AG20443 (cell line): ENCODE results near the gene RHOG.
"Not testable (repeated sequence)": the region's sequence is repeated elsewhere in the genome, so short reads cannot be mapped to it uniquely, and the experiment has no call there.

Source experiments
- DNase-seq: peaks from one replicate; pipeline ENCODE4 v3.0.0; 2012; ENCODE audit warnings: low spot score, mixed read lengths

RHOG gene

GRCh38 chr11:3834349-3834663 lies 6.5 kb downstream of the RHOG start:
- no peak for DNase-seq

GRCh38 chr11:3833449-3833848 lies 7.3 kb downstream of the RHOG start:
- no peak for DNase-seq

DNA sequence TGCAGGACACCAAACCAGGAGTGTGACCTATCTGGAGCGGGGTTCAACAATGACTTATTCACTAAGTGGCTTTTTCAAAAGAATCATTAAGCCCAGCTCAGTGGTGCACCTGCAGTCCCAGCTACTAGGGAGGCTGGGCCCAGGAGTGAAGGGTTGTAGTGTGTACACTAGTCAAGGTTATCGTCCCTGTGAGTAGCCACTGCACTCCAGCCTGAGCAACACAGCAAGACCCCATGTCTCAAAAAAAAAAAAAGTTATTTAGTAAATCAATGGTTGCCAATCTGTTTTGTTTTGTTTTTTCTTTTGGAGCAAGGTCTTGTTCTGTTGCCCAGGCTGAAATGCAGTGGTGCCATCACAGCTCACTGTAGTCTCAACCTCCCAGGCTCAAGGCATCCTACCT lies 7.9 kb downstream of the RHOG start:
- no peak for DNase-seq

DNA sequence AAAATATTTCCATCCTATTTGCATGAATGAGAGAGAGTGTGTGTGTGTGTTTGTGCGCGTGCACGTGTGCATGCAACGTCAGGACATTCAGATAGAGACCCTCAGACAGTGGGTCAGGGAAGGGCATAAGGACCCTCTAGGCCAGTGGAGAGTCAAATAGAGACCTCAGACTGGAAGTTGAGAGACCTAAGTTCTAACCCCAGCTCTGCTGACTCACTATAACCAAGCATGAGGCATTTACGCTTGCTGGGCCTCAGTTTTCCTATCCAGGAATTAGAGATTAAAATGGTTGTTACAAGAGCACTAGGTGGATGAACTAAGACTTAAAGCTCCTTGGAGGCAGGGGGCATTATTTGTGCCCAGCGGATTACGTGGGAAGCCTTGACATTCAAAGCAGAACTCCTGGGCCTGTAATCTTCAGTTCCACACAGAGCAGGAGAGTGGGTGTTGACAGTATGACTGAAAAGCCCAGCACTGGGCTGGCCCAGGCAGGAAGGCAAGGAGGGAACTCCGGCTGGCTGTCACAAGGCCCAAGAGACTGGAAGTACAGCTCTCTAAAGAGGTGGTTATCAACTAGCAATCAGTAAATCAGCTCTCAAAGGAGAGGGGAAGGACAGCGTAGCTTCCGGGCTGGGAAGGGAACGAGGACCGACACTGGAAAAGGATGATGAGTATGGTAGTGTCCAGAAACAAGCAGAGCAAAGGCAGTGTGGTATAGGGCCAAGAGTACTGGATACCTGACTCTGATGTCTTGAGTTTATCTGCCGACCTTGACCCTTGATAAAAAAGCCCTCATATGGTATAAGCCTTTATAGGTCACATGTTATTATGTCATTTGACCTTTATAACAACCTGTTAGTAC lies 9.2 kb downstream of the RHOG start:
- DNase-seq = no peak

DNA sequence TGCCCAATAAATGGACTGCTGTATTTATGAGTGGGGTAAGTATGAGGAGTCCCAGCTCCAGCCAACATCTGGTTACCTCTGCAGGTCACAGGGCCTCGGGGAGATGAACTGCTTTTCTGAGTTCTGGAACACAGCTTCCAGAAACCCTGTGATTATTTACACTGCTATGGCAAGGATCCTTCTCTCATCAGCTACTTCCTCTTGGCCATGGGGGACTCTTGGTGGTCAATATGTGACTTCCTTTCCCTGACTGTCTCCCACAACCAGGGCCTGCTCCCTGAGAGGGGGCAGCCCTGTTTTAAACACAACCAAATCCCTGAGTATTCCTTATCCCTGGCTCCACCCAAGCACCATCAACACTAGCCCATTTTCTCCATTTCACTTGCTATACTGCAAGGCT lies 10.0 kb downstream of the RHOG start:
- DNase-seq = no peak

- DNase-seq = no peak
Measured at GRCh38 chr11:3830088-3830487, 10.7 kb downstream of the RHOG start.

- DNase-seq = no peak
Measured at GRCh38 chr11:3827434-3828186, 13.1 kb downstream of the RHOG start.

DNA sequence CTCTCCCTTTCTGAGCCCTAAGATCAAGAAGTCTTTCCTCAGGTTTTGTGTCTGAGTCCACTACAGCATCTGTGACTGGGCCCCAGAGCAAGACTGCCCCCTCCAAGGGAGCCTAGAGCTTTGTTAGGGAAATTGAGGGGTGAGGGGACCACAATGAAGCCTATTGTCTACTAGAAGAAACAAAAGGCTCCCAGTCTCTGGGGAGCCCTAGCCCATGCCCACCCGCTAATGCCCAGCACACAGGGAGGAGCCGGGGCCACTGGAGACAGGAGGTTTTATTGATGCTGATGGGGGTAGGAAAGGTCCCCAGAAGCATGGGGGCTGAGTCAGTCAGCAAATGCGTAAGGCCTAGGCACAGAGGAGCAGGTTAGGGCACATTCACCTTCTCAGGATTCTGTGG lies 14.0 kb downstream of the RHOG start:
- DNase-seq = no peak

GRCh38 chr11:3825473-3826154 lies 15.1 kb downstream of the RHOG start:
- DNase-seq = no peak

- peak; percentile 44 for DNase-seq
Measured at GRCh38 chr11:3824714-3825472, 15.9 kb downstream of the RHOG start.

GRCh38 chr11:3823762-3824506 lies 16.8 kb downstream of the RHOG start:
- DNase-seq = no peak

DNA sequence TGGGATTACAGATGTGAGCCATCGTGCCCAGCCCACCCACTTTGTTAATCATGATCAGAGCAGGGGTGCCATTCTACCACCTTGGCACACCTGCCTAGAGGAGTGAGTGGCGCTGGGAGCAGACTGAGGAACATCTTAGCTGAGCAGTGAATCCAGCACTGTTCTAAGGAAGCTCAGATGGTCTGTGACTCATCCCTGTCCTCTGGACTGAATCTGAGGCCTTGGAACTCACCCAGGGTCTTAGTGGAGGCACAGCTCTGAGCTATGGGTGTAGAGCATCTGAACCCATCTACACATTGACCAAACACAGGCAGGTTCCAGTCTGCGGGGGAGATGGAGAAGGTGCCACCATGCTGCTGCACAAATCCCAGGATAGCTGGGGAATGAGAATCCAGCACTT lies 17.5 kb downstream of the RHOG start:
- DNase-seq = peak; percentile 90

DNA sequence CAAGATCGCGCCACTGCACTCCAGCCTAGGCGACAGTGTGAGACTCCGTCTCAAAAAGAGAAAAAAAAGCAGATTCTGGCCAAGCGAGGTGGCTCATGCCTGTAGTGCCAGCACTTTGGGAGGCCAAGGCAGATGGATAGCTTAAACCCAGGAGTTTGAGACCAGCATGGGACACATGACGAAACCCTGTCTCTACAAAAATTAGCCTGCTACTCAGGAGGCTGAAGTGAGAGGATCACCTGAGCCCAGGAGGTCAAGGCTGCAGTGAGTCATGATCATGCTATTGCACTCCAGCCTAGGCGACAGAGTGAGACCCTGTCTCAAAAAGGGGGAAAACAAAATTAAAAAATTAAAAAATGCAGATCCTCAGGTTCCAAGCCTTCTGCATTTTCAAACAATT lies 18.4 kb downstream of the RHOG start:
- DNase-seq = no peak

GRCh38 chr11:3820971-3821370 lies 19.8 kb downstream of the RHOG start:
- no peak for DNase-seq

- DNase-seq = no peak
Measured at GRCh38 chr11:3817181-3817800, 23.5 kb downstream of the RHOG start.

GRCh38 chr11:3816673-3817072 lies 24.1 kb downstream of the RHOG start:
- no peak for DNase-seq

DNA sequence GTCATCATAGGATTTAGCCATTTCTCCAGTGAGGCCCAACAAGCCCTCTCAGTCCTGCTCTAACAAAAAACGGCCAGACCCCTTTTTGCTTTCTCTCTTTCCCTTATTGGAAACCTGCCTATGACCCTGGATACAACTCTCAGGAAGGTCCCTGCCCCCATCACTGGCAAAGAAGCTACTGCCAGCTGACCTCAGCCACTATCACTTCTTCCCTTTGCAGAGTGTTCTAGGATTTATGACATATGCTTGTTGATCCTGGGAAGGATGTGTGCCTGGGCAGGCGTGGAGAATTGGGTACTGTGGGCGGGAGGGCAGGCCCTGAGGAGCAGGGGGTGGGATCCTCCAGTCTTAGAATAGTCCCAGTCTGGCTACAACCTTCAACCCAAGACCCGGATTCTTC lies 24.9 kb downstream of the RHOG start:
- DNase-seq = no peak

DNA sequence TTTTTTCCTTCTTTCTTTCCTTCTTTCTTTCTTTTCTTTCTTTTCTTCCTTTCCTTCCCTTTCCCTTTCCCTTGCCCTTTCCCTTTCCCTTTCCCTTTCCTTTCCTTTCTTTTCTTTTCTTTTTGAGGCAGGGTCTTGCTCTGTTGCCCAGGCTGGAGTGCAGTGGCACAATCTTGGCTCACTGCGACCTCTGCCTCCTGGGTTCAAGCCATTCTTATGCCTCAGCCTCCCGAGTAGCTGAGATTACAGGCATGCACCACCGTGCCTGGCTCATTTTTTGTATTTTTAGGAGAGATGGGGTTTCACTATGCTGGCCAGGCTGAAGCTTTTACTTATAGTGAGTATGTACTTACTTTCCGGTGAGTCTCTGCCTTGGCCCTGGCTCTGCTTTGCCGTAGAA lies 25.9 kb downstream of the RHOG start:
- DNase-seq = not testable (repeated sequence)

DNA sequence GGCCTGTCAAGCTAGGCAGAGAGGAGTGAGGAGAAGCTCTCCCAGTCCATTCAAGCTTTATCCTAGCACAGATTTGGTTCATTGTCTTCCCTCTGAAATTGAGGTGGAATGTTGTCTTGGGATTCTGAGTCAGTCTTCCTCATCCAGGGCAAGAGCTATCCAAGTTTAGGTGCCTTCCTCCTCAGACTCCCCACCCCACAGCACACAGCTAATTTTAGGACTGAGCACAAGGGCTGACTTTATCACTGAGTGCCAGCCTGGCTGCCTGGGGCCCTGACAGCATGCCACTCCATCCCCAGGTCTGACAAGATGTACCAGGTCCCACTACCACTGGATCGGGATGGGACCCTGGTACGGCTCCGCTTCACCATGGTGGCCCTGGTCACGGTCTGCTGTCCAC lies 29.8 kb downstream of the RHOG start:
- no peak for DNase-seq

- no peak for DNase-seq
Measured at GRCh38 chr11:3810446-3810845, 30.3 kb downstream of the RHOG start.

- DNase-seq = no peak
Measured at GRCh38 chr11:3809624-3809928, 31.2 kb downstream of the RHOG start.
